ENCODE results near the gene CLMN. TPM values are rescaled to one million over a fixed set of nuclear protein-coding genes. Genes with fewer than 3 reads are reported as not detected.

CLMN gene
- total and polyA plus RNA-seq, 2 of the 8 experiments (the other 6 are each of a cell fraction or from before 2014, with no cell fraction given): 1.6 to 8.2 TPM

- TF ChIP-seq, protein P1, sequence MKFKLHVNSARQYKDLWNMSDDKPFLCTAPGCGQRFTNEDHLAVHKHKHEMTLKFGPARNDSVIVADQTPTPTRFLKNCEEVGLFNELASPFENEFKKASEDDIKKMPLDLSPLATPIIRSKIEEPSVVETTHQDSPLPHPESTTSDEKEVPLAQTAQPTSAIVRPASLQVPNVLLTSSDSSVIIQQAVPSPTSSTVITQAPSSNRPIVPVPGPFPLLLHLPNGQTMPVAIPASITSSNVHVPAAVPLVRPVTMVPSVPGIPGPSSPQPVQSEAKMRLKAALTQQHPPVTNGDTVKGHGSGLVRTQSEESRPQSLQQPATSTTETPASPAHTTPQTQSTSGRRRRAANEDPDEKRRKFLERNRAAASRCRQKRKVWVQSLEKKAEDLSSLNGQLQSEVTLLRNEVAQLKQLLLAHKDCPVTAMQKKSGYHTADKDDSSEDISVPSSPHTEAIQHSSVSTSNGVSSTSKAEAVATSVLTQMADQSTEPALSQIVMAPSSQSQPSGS (IDR thresholded peaks at IDR 0.05; ENCODE audit: low read length): no peak
- TF ChIP-seq RBBP5 (IDR thresholded peaks at IDR 0.05; ENCODE audit: borderline replicate concordance, low read depth, low read length) (no peak), HDAC6 (IDR thresholded peaks at IDR 0.05; ENCODE audit: low read depth, low read length) (no peak), RFX5 (IDR thresholded peaks at IDR 0.05; ENCODE audit: borderline replicate concordance, low read depth, low read length) (no peak), GTF2F1 (IDR thresholded peaks at IDR 0.05; ENCODE audit: borderline replicate concordance, low read depth, low read length) (no peak)
Observed at GRCh38 chr14:95296966-95297365, 22.7 kb downstream of the CLMN start (continued).

Data from H1 (cell line).